SK-N-SH treated with all-trans-retinoic acid at 6 μM for 48 hours (cell line): ENCODE data around the gene PLSCR2.

ENCODE experiments used
- ARNTL ChIP-seq: fragments of 450-650 bp; formaldehyde crosslinking; IDR thresholded peaks from 2 replicates; pipeline ENCODE4 v1.5.0; 2020; ENCODE audit warnings: low read depth, mild to moderate bottlenecking, moderate library complexity, borderline replicate concordance
- PPARA ChIP-seq: fragments of 250-450 bp; sonication (Bioruptor Pico); IDR thresholded peaks from 2 replicates; pipeline ENCODE4 v1.5.0; 2020; ENCODE audit warnings: mild to moderate bottlenecking, borderline replicate concordance

DNA sequence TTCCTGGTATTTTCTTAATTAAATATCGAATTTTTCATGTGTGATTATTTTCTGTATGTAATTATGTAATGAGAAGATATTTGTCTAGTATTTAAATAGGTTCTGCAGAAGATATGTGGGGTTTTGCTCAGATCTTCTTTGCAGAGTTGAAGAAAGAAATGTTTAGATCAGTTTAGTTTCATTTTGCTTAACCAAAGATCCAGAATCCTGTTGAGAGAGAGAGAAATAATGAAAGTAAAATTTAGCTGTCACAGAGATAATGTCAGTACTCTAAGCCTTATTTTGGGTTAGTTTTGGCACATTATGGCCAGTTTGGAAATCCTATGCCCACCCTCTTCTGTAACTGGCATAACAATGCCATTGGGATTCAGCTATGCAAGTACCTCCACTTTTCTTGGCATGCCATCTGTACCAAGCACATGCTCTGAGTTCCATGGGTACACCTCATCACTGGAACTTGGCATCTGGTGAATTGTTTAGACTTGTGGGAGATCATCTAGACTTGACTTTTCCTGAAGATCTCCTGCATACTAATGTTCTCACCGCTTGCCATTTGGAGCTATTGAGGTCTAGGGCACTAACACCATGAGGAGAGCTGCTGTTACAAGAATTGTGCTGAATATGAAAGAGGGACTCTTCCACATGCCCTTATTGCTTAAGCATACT, 44.2 kb upstream of the PLSCR2 start:
- no peak for TF ChIP-seq ARNTL
- no peak for TF ChIP-seq PPARA (CRISPR knock-in tag)
